ENCODE data around the gene HBG1.

DNA sequence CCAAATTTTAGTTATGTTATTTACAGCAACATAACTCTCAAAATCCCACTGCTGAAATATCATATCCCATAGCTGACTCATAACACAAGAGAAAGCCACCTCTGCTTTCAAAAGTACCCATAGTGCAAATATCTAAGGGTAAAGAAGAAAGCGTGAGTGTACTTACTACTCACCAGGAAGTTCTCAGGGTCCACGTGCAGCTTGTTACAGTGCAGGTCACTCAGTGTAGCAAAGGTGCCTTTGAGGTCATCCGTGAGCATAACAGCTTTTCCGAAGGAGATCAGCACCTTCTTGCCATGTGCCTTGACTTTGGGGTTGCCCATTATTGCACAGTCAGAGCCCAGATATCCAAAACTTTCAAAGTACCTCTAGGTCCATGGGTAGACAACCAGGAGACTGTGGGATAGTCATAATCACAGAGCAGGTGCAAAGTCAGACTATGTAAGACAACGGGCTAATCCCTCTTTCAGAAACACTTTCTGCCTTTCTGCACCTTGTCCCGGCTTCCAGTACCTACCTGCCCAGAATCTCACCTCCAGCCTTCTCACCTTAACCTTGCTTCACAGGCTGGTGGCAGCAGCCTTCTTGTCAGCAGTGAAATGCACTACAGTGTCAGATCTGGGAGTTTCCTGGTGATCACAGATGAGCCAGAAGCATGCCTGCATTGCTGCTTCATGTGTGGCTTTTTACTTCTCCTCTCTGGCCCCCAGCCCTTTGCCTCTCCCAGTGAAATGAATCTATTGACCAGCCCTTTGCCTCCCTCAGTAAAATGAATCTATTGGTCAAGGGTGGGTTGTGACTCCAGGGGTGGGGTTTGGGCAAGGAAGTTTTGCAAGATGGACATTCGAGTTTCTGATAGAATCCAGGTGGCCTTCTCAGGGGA lies 6.5 kb downstream of the HBG1 start:
- no peak for TF ChIP-seq RELA (IDR thresholded peaks at IDR 0.05; ENCODE audit: borderline replicate concordance, partially characterized antibody)
- no peak for TF ChIP-seq CBX3 (IDR thresholded peaks at IDR 0.05; ENCODE audit: borderline replicate concordance, low read depth)
- TF ChIP-seq POLR2AphosphoS5 (IDR thresholded peaks at IDR 0.05; ENCODE audit: low read length) = no peak
- TF ChIP-seq, protein P1, sequence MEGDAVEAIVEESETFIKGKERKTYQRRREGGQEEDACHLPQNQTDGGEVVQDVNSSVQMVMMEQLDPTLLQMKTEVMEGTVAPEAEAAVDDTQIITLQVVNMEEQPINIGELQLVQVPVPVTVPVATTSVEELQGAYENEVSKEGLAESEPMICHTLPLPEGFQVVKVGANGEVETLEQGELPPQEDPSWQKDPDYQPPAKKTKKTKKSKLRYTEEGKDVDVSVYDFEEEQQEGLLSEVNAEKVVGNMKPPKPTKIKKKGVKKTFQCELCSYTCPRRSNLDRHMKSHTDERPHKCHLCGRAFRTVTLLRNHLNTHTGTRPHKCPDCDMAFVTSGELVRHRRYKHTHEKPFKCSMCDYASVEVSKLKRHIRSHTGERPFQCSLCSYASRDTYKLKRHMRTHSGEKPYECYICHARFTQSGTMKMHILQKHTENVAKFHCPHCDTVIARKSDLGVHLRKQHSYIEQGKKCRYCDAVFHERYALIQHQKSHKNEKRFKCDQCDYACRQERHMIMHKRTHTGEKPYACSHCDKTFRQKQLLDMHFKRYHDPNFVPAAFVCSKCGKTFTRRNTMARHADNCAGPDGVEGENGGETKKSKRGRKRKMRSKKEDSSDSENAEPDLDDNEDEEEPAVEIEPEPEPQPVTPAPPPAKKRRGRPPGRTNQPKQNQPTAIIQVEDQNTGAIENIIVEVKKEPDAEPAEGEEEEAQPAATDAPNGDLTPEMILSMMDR (IDR thresholded peaks at IDR 0.05 in 2 of 3, conservative IDR thresholded peaks at IDR 0.05 in 1 of 3; ENCODE audit: control insufficient read depth in 2 of 3, extremely low read depth in 1 of 3, insufficient read depth in 1 of 3, low read depth in 3 of 3, low read length in 3 of 3) = no peak
- TF ChIP-seq KDM1A (IDR thresholded peaks at IDR 0.05; ENCODE audit: borderline replicate concordance) = no peak
- TF ChIP-seq RAD51 (IDR thresholded peaks at IDR 0.05) = no peak

All from GM12878 (cell line).